Fibroblast of skin of back (primary cell): Measurements from ENCODE around the gene APBA2.

Experiments used
- DNase-seq: peaks from one replicate; pipeline ENCODE4 v3.0.0-alpha.2; 2013

Gene APBA2

GRCh38 chr15:29107971-29108645 is 222.3 kb downstream of the APBA2 start:
- DNase-seq: no peak

GRCh38 chr15:29109762-29110161 is 224.0 kb downstream of the APBA2 start:
- DNase-seq: no peak

- DNase-seq: no peak
Observed at GRCh38 chr15:29110176-29110575, 224.4 kb downstream of the APBA2 start.

- no peak for DNase-seq
Observed at GRCh38 chr15:29110733-29111132, 225.0 kb downstream of the APBA2 start.

DNA sequence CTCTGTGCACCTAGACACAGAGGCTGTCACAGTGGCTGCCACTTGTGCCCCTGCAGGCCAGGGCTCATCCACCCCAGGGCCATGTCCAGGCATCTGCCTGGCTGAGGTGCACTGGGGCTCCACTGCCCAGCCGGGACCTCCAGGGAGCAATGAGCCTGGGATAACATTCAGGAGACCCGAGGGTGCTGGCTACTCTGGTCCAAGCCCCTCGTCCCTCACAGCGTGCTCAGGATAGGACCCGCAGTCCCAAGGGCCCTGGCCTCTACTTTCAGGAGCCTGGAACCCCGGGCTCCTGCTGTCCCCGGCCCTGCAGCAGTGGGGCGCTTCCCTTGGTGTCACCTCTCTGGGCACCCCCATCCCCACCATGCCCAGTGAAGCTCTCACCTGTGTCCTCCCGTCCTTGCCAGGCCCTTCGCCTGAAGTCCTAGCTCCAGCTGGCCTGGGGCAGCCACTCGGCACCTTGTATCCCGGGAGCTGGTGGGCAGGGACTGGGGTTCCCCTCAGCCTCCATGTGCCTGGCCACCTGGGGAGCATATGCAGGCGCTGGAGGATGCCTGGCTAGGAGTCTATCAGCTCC is 226.0 kb downstream of the APBA2 start:
- no peak for DNase-seq

GRCh38 chr15:29113336-29114220 is 227.8 kb downstream of the APBA2 start:
- peak; percentile 17 for DNase-seq

- no peak for DNase-seq
Observed at GRCh38 chr15:29114221-29115092, 228.7 kb downstream of the APBA2 start.

- DNase-seq: no peak
Observed at GRCh38 chr15:29115093-29115991, 229.6 kb downstream of the APBA2 start.

DNA sequence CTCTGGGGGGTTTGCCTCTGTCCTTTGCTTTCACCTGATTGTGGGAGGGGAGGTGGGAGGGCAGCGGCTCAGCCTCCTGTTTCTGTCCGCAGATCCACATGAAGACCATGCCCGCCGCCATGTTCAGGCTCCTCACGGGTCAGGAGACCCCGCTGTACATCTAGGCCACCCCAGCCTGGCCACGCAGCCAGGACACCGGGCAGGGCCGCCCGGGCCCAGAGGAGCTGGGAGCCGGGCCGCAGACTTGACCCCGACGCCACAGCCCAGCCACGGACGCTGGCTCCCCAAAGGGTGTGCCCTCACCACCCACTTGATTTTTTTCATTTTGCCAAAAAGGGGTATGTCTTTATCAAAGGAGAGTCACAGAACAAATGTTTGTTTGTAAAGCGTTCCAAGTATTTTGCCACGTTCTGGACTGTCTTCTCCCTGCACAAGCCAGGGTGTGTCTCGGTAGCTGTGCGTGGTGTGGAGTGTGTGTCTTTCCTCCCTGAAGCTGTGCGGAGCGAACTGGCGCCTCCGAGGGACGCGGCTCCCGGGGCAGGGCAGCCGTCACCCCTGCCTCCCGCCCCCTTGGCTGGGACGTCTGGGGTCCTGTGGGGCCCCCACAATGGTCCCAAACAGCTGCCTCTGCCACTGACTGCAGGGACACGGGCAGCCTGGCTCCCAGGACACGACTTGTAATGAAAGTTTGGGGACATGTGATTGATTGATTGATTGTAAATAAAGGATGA is 231.4 kb downstream of the APBA2 start:
- DNase-seq: no peak

GRCh38 chr15:29117778-29118177 is 232.0 kb downstream of the APBA2 start:
- DNase-seq: no peak

DNA sequence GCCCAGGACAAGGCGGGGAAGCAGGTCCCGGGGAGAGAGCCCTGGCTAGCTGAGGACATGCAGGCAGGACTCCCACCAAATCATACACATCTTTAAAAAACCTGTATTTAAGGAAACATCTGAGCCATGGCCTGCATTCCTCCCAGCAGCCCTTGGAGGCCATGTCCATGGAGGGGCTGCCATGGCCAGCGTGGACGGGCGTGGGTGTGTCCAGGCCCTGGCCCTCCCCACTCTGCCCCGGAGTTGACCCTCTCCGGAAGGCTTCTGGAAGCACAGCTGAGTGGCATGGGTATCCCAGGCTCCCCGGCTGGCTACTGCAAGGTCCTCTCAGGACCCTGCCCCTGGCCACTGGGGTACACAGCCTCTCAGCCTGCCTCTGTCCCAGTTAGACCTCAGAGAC is 234.1 kb downstream of the APBA2 start:
- no peak for DNase-seq

DNA sequence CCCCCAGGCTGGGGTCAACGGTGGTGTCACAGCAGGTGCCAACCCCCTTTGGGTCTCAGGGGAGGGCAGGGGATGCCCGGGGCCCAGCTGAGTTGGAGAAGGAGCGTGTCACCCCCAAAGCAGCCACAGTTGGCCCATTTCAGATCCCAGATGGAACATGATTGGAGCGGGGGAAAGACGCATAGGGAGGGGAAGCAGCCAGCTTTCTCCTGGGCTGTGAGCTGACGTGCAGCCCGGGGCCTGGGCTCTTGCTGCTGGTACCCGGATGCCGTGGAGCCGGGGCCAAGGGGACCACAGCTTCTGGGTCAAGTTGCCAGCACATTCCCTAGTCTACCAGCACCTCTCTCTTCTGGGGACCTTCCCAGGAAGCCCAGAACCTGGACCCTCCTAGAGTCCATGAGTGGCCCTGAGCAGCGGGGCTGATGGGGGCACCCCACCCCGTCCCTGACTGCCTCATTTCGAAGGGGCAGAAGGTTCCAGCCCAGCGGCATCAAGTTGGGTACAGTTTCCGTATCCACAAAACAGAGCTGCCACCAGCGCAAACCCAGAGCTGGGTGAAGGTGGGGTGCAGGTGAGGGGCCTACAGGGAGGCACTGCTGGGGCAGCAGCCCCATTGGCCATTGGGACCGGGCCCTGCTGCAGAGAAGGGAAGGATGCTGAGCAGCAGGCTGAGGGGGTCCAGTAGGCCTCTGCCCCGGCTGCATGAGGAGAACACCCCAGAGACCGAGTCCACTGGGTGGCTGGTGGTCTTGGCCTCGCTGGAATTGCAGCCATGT is 235.0 kb downstream of the APBA2 start:
- DNase-seq: no peak

DNA sequence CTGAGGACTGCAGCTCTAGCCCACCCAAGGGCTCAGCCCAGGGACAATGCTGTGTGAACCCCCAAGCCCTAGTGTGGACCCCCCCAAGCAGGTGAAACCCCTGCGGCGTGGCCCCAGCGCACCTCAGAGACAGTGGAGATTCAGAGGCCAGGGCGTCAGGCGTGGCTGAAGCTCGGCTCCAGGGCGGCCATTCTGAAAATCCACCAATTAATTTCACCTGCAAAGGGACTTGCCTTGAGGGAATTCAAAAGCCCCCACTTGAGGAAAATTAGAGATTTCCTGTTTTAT is 235.5 kb downstream of the APBA2 start:
- no peak for DNase-seq

GRCh38 chr15:29121907-29122306 is 236.1 kb downstream of the APBA2 start:
- no peak for DNase-seq

DNA sequence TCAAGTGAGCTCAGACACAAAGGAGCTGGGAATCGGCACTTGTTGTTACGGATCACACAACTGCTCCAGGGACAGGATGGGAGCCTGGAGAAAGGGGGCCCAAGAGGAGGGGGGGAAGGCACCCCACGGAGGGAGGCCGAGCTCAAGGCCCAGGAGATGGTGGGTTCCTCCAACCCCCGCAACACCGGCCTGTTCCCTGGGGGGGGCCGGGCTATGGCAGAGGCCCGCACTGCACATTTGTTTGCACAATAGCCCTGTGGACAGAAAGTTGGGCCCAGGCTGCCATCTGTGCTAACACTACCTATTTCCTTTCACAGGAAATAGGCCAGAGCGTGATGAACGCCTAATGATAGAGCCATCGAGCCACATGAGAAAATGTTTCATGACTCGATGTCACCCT is 236.7 kb downstream of the APBA2 start:
- DNase-seq: no peak

GRCh38 chr15:29123171-29123570 is 237.4 kb downstream of the APBA2 start:
- no peak for DNase-seq

DNA sequence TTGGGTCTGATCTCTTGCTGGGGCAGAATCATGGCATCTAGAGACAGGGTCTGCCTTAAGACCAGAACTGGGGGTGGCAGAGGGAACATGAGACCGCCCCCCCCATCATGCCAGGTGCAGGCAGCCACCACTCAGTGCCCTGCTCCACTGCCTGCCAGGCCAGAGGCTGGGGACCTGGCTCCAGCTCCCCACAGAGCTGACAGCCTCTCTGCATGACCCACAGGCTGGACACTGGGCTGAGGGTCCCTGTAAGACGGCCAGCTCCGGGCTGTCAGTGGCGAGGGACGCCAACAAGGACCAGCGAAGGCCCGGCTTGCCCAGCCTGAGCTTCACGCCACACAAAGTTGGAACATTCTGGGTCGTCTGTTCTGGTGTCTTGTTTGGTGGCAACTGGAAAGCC is 238.2 kb downstream of the APBA2 start:
- no peak for DNase-seq

- DNase-seq: peak; percentile 74
Observed at GRCh38 chr15:29124581-29125381, 239.0 kb downstream of the APBA2 start.
